Spleen (tissue), 7 donors: ENCODE data around the gene SLC19A3.

ENCODE experiments used
- POLR2A ChIP-seq, 3 donors: fragments of 450-650 bp; IDR thresholded peaks; one replicate each; pipeline ENCODE4 v1.5.1; 2017; ENCODE audit warnings: antibody characterized with exemption in 3 of 3, mild to moderate bottlenecking in 1 of 3
- TF ChIP-seq, protein P1 (sequence below), 11 experiments: fragments of 200-600 bp in 7 of 11; fragments of 450-650 bp in 4 of 11; sonication (generic) in 4 of 11; IDR thresholded peaks in 8 of 11; conservative IDR thresholded peaks in 3 of 11; 1 replicate in 7 of 11; 2 replicates in 4 of 11; pipeline versions ENCODE4 v1.4.0 to v1.8.0; 2016 to 2021; ENCODE audit warnings: antibody characterized with exemption in 11 of 11, inconsistent platforms in 4 of 11, mild to moderate bottlenecking in 1 of 11
- donor health status: DM: no; HTN: no; CAD: no; lungs with moderate emphysema.
- donor health status: DM: no; HTN: no; CAD: no.
- donor health status: DM: no; HTN: no; CAD: no.

DNA sequence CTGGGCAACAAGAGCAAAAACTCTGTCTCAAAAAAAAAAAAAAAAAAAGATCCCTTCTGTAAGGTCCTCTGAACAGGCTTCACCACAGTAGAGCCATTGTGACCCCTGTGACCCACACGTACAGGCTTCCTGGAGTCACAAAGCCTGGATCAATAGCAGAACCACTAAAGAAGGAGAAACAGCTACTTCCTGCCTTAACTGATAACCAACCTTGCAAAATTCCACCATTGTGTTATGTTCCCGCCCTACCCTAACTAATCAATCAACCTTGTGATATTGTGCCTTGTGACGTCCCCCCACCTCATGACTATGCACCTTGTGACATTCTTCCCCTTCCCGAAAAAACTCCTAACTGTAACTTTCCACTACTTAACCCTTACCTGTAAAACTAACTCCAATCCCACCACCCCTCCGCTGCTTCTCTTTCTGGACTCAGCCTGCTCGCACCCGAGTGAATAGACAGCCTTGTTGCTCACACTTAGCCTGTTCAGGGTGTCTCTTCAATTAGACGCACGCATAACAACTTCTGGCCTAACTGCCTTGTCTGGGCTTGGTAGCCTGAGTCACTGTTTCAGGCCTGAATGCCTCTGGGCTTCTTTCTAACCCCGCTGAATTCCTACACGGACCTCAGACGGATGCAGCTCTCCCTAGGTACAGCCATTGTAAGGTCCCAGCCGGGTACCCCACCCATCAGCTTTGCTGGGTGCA lies 41.7 kb upstream of the SLC19A3 start:
- TF ChIP-seq POLR2A (IDR thresholded peaks at IDR 0.05) = no peak
- TF ChIP-seq, protein P1, sequence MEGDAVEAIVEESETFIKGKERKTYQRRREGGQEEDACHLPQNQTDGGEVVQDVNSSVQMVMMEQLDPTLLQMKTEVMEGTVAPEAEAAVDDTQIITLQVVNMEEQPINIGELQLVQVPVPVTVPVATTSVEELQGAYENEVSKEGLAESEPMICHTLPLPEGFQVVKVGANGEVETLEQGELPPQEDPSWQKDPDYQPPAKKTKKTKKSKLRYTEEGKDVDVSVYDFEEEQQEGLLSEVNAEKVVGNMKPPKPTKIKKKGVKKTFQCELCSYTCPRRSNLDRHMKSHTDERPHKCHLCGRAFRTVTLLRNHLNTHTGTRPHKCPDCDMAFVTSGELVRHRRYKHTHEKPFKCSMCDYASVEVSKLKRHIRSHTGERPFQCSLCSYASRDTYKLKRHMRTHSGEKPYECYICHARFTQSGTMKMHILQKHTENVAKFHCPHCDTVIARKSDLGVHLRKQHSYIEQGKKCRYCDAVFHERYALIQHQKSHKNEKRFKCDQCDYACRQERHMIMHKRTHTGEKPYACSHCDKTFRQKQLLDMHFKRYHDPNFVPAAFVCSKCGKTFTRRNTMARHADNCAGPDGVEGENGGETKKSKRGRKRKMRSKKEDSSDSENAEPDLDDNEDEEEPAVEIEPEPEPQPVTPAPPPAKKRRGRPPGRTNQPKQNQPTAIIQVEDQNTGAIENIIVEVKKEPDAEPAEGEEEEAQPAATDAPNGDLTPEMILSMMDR (IDR thresholded peaks at IDR 0.05 in 8 of 11, conservative IDR thresholded peaks at IDR 0.05 in 3 of 11) = no peak
